Stromal cell of bone marrow (primary cell): ENCODE measurements around the gene PRAME.

Source experiments
- DNase-seq: peaks from one replicate; pipeline ENCODE4 v3.0.0-alpha.2; 2012; ENCODE audit warnings: low read depth

Gene PRAME

DNA sequence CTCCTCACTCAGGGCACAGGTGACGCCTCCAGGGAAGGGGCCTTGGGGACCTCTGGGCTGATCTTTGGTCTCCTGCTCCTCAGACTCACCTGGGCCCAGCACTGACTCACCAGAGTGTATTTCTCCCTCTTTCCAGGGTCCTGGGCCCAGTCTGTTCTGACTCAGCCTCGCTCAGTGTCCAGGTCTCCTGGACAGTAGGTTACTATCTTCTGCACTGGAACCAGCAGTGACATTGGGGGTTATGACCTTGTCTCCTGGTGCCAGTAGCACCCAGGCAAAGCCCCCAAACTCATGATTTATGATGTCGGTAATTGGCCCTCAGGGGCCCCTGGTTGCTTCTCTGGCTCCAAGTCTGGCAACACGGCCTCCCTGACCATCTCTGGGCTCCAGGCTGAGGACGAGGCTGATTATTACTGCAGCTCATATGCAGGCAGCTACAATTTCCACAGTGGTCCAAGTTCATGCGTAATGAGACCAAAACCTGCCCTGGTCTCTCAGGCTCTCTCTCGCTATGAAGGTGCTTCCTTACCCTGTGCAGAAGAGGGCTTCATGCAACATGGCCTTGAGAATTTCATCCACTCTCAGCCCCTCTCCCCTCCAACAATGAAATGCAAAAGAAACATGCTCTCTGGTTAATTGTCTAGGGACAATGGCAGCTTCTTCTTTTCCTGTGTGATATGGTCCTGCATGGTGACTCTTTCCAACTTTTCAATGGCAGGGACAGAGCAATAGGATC is 21.0 kb upstream of the PRAME start:
- no peak for DNase-seq

DNA sequence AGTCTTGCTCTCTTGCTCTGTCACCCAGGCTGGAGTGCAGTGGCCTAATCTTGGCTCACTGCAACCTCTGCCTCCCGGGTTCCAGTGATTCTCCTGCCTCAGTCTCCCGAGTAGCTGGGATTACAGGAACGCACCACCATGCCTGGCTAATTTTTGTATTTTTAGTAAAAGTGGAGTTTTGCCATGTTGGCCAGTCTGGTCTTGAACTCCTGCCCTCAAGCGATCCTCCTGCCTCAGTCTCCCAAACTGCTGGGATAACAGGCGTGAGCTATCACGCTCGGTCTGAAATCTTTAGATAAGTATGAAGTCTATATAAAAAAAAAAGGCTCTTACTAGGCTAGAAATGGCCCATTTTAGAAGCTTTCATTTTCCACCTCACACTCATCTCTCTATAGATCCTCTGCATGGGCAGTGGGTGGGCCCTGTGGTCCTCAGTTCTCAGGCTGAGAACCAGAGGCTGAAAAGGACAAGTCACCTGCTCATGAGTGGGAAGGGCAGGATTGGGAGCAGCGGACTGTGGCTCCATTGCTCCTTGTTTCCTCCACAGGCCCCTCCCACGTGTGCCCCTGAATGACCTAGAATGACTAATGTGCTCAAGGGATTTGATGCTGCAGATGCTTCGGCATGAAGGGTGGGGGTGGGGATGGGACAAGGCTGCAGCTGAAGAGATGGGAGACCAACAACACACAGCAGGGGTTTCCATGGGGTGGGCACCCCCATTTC is 19.8 kb upstream of the PRAME start:
- peak; percentile 47 for DNase-seq

DNA sequence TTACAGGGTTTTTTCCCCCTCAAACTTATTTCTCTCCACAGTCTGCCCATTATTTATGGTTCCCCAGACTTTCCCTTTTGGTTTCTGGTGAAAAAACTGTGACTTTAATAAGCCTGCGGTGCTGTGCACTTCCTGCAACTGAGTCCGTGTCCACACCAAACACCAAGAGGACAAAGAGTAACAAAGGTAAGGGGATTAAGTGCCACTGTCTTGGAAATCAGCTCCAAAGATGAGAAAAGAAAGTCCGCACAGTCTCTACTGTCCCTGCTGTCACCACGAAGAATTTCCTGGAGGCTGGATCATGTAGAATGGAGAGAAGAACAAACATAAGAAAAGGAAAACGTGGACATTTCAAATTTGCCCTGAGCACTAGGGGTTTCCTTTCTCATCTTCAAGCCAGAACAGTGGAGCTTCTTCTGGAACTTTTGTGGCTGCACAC is 17.9 kb upstream of the PRAME start:
- DNase-seq = no peak

- peak; percentile 9 for DNase-seq
Measured at GRCh38 chr22:22576244-22576988, 17.4 kb upstream of the PRAME start.

GRCh38 chr22:22574361-22574760 is 15.3 kb upstream of the PRAME start:
- DNase-seq = no peak

- no peak for DNase-seq
Measured at GRCh38 chr22:22573047-22573889, 14.2 kb upstream of the PRAME start.

DNA sequence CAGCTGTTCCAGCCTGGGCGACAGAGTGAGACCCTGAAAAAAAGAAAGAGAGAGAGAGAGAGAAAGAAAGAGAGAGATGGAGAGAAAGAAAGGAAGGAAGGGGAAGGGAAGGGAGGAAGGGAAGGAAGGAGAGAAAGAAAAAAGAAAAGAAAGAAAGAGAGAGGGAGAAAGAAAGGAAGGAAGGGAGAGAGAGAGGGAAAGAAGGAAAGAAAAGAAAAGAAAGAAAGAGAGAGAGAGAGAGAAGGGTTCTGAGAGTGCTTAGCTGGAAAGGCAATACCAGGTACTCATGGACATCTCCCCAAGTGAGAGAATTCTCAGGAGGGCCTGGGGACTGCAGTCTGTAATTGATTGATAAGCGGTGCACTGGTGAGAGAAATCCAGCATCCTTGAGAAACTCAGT is 12.8 kb upstream of the PRAME start:
- no peak for DNase-seq

GRCh38 chr22:22571429-22571828 is 12.4 kb upstream of the PRAME start:
- no peak for DNase-seq

GRCh38 chr22:22569218-22569617 is 10.2 kb upstream of the PRAME start:
- no peak for DNase-seq

DNA sequence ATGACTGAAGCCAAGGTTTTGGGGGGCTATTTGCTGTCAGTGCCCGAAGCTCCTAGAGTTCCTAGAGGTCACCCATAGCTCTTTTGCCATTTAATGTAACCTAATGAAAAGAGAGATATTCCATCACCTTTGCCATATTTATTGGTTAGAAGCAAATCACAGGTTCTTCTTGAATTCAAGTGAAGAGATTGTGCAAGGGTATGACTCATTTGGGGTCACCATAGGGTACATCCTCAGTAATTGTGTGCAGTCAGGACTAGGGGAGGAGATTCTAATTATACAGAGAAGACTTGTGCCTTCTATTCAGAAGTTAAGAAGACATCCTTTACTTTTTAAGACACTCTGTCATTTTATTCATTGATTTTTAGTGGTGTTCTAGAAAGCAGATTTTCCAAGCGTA is 6.9 kb upstream of the PRAME start:
- DNase-seq = no peak

DNA sequence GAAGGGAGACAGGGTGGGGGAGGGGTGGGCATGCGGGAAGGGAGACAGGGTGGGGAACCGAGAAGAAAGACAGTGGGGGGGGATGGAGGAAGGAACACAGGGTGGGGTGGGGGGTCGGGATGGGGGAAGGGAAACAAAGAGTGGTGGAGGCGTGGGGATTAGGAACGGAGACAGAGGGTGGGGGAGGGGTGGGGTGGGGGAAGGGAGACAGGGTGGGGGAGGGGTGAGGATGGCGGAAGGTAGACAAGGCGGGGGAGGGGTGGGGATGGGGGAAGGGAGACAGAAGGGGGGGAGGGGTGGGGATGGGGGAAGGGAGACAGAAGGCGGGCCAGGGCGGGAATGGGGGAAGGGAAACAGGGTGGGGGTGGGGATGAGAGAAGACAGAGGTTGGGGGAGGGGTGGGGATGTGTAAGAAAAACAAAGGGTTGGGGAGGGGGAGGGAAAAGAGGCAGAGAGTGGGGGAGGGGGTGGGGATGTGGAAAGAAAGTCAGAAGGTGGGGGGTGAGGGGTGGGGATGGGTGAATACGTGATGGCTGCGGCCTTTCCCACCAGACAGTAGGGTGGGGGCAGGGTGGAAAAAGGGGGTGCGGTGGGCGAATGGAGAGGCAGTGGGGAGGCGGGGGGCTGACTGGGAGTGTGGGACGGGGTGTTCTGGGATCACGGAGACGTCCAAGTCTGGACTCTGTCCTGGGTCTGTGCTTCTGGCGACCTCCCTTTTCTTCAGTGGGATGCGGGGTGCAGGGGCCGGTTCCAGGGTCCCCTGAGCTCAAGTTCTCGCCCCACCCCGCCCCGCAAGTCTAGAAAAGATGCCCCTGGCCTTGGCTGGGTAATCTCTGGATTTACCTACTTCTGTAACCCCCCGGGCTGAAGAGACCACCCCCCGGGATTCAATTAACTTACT is 744 bp downstream of the PRAME start:
- DNase-seq = no peak

- no peak for DNase-seq
Measured at GRCh38 chr22:22556995-22557925, 1.8 kb downstream of the PRAME start.

- DNase-seq = no peak
Measured at GRCh38 chr22:22556578-22556977, 2.5 kb downstream of the PRAME start.

DNA sequence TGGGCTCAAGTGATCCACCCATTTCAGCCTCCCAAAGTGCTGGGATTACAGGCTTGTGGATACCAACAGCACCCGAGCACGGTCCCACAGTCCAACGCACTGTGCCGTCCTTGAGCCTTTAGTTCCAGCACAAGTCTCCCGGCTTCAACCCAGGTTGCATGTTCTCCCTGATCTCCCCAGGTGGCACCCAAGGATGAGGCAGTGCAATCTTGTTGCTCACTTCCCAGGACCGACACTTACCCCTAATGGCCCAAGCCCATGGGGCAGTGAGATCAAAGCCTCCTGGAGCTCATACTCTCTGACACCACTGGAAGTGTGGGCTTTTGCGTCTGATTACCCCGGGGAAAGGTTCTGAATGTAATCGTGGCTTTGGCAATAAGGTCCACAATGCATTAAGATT is 3.5 kb downstream of the PRAME start:
- DNase-seq = no peak

DNA sequence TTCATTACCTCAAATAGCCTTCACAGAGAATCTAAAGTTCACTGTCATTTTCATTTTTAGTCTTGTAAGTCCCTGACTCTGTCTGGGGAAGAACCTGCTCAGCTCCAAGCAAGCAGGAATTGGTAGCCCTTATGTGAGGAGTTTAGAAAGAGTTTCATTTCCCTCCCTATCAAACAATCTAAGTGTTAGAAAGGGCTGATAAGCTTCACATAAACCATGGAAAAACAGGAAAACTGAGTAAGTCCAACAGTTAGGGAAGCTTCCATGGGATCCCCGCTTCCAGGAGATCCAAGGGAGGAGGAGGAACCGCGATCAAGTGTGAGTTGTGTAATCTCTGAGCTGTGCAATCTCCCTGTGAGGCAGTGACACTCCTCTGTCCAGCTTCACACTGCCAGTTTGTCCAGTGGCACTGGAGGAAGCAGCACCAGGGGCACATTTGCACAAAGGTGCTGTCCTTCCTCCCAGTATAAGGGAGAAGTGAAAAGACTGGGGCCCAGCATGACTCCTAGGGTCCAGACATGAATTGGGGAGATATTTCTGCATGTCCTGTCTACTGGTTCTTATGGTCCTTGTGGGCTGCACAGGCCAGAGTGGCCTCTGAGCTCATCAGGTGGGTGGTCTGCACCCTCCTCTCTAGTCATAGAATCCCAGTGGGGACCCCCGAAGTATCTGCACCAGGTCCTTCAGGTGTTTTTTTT is 4.3 kb downstream of the PRAME start:
- DNase-seq = no peak

GRCh38 chr22:22553735-22554586 is 5.1 kb downstream of the PRAME start:
- DNase-seq = no peak

GRCh38 chr22:22553141-22553540 is 5.9 kb downstream of the PRAME start:
- no peak for DNase-seq

DNA sequence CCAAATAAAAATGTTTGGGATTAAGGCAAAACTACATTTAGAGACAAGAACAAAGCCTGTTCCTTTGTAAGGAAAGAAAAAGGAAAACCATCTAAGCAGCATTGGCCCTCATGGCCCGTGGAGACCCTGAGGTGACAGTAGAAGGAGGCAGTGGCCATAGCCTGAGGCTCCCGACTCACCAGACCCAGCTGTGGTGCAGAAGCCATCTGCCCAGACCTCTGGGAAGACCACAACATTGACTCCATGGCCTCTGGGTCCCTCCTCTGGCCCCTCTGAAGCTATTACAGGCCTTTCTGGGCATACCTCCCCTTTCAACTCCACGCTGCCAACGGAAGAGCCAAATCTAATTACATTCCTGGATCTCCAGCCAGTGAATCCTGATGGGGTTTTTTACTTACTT is 6.4 kb downstream of the PRAME start:
- no peak for DNase-seq
